Suprapubic skin (tissue), 3 donors: ENCODE results near the gene BNIP1.

Experiments used
- CTCF ChIP-seq, 2 donors: fragments of 200-600 bp in 1 of 2; fragments of 450-650 bp in 1 of 2; sonication (generic) in 1 of 2; IDR thresholded peaks; one replicate each; pipeline ENCODE4 v1.5.1; 2016 to 2019; ENCODE audit warnings: antibody characterized with exemption in 2 of 2, mild to moderate bottlenecking in 1 of 2, moderate library complexity in 1 of 2
- POLR2A ChIP-seq, 2 donors: fragments of 450-650 bp; IDR thresholded peaks; one replicate each; pipeline ENCODE4 v1.6.1; 2017; ENCODE audit warnings: antibody characterized with exemption in 2 of 2, mild to moderate bottlenecking in 2 of 2, moderate library complexity in 2 of 2

DNA sequence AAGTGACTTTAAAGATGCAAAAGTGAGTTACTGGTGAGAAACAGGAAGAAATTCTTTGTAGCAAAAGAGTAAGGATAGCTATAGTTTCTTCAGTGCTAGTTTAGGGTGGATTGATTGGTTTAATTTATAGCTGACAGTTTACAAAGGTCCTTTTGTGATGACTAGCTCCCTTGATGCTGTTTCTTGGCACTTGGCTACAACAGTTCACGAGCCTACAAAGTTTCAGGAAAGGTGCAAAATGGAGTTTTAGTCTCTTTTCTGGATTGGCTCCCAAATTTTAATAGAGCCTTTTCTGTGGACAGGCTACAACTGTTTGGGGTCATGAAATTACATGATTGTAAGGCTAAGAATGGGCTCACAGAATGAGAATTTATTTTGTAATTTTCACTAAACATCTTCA, 40.9 kb upstream of the BNIP1 start:
- TF ChIP-seq CTCF (IDR thresholded peaks at IDR 0.05) (no peak), POLR2A (IDR thresholded peaks at IDR 0.05) (no peak)
